ENCODE results near the gene DDR1. TPM values are rescaled to one million over a fixed set of nuclear protein-coding genes. Genes with fewer than 3 reads are reported as not detected.

DDR1 gene
- total RNA-seq, 2 experiments from 2014 or later, result 10.9 to 11.3 TPM

Small RNA genes within 50 kb of the gene (microRNA-seq; reads per million reads assigned to microRNA genes)
- not detected for gene MIR4640

Other genes starting within 250 kb of the DDR1 start
- 10 to 100 TPM; 33.5 to 34.3 TPM for gene C6orf136, start 237.4 kb upstream of the DDR1 start, total RNA-seq
- gene DHX16, start 211.5 kb upstream of the DDR1 start, total RNA-seq, result 10 to 100 TPM; 42.9 to 44.2 TPM
- 100 to 1,000 TPM; 245 to 251 TPM for gene PPP1R18, start 197.9 kb upstream of the DDR1 start, total RNA-seq
- 10 to 100 TPM; 33.1 to 33.9 TPM for gene NRM, start 193.5 kb upstream of the DDR1 start, total RNA-seq
- gene MDC1, start 167.2 kb upstream of the DDR1 start, total RNA-seq, result 10 to 100 TPM; 50.2 to 52.2 TPM
- gene TUBB, start 164.2 kb upstream of the DDR1 start, total RNA-seq, result 1,000 to 10,000 TPM; 1,168 to 1,207 TPM
- gene FLOT1, start 141.8 kb upstream of the DDR1 start, total RNA-seq, result 100 to 1,000 TPM; 261 to 271 TPM
- 10 to 100 TPM; 49.1 to 52.7 TPM for gene IER3, start 140.0 kb upstream of the DDR1 start, total RNA-seq
- 10 to 100 TPM; 26.7 to 36.2 TPM for gene GTF2H4, start 23.7 kb downstream of the DDR1 start, total RNA-seq
- gene VARS2, start 29.7 kb downstream of the DDR1 start, total RNA-seq, result 10 to 100 TPM; 38.0 to 43.1 TPM
- not detected for gene SFTA2, start 47.7 kb downstream of the DDR1 start, total RNA-seq
- gene MUCL3, start 56.5 kb downstream of the DDR1 start, total RNA-seq, result not detected
- not detected for gene MUC21, start 99.2 kb downstream of the DDR1 start, total RNA-seq
- not detected for gene MUC22, start 126.0 kb downstream of the DDR1 start, total RNA-seq
- gene C6orf15, start 228.1 kb downstream of the DDR1 start, total RNA-seq, result not detected
- gene PSORS1C1, start 230.3 kb downstream of the DDR1 start, total RNA-seq, result not detected
- not detected for gene CDSN, start 235.9 kb downstream of the DDR1 start, total RNA-seq